T-helper 9 cell (primary cell): ENCODE data around the gene FBXO38.
"Not testable (repeated sequence)": the region's sequence is repeated elsewhere in the genome, so short reads cannot be mapped to it uniquely, and the experiment has no call there.

Experiments used
- DNase-seq: peaks from one replicate; pipeline ENCODE4 v3.0.0-alpha.2; 2020

The FBXO38 gene

DNA sequence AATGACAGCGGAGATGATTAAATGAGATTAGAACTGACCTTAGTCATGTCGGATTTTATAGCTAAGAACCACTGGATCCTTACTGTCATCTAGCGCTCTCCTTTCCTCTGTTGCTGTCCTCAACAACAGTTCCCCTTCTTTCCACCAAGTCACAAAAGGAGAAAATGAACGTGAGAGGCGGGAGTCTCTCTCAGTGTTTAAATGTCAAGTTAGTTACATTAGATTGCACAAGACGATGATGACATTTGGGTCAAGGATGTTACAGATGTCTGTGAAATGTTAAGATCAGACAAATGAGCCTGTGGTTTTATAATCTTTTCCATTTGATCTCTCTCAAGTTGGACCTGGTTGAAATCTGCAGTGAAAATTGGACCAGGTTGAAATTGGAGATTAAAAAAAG, 53.5 kb downstream of the FBXO38 start:
- no peak for DNase-seq

DNA sequence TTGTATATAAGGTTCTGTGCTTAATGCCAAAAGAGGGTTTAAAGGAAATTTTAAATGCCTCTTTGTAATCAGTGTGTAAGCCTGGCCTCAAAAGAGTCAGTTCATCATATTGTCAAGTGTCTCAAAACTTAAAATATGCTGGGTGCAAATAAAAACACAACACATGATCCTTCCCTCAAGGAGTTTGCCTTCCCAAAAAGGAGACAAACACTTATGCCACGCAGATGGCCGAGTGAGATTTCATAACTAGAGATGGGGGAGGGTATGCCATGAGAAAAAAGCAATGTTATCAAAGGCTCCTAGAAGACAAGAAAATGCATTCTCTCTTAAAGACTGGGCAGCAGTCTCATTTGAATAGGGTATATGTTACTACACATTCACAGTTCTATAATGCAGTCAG, 55.2 kb downstream of the FBXO38 start:
- DNase-seq: no peak

GRCh38 chr5:148443241-148443640, 59.5 kb downstream of the FBXO38 start:
- no peak for DNase-seq

DNA sequence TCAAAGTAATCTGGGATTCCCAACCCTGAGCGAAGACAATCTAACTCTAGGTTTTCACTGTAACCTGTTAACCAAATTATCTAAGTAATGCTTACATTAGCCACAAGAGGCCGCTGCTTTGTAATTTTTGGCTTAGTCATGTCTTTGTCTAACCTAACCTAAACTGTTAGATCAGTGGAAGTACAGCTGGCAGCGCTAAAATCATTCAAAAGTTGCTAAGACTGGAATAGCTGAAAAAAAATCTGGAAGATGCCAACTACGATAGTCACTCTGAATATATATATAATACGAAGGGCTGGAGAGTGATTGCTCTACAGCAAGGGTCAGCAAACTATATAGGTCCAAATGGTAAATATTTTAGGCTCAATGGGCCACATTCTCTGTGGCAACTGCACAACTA, 60.2 kb downstream of the FBXO38 start:
- DNase-seq: peak; percentile 12

DNA sequence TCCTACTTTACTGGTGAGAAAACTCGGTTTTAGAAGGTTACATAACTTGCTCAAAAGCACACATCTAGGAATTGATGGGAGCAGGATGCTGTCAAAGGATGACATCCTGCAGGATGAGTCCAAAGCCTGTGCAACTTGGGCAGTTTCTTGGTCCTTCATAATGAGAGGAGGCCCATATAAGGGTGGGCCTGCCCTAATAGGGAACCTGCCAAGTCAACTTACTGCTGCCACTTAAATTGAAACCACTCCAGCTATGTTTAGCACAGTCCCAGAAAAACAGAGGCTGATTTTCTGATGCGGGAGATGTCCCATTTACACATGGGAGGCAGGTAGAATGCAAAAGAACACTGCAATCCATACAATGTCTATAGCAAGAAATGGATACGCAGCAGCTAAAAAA, 61.8 kb downstream of the FBXO38 start:
- DNase-seq: no peak

DNA sequence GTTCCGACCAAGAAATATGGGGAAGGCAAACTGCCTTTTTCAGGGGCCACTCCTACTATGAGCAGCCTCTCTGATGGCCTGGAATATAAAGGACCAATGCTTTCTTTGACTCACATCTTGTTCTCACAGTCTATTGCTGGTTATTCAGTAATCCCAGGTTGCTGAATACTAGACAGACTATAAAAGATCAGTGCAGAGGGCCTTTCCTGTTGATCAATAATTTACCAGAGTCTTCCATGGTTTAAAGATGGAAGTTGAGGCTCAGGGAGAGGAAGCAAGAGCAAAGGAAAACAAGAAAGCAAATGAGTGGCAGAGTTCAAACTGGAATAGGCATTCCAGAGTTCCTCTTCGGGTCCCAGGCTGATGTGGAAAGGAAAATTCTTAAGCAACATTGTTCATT, 62.9 kb downstream of the FBXO38 start:
- no peak for DNase-seq

- DNase-seq: no peak
Observed at GRCh38 chr5:148452499-148453193, 68.9 kb downstream of the FBXO38 start.

DNA sequence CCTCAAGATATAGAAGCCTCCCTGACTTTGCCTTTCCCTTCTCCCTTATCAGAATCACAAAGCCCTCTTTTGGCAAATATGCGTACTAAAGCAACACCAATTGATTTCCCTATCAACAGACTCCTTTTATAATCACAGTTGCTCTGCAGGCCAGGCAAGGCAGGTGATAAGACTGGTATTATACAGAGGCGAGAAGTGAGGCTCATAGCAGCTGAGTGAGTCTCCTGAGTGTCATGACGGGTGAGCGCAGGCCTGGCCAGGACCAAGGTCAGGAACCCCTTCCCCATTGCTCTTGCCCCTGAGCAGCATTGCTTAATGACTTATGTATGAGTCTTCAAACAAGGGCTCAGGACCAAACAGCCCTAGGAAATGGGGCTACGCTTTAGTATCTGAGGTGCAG, 70.8 kb downstream of the FBXO38 start:
- DNase-seq: no peak

DNA sequence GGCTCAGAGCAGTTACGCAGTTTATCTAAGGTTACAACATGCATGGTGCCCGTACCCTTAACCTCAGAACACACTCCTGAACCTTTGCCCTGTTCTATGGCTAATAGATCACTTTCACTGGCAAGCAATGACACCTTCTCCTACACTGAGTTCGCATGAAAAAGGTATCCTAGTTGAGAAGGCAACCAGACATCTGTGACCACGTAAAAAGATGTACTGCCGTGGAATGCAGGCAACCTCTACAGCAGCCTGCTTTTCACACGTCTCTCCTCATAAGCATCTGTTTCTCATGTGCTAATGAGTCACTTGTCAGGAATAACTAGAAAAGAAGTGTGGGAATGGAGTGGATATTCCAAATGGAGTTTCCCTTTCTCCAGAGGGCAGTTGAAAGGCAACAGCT, 71.4 kb downstream of the FBXO38 start:
- DNase-seq: no peak

- DNase-seq: no peak
Observed at GRCh38 chr5:148457183-148457620, 73.4 kb downstream of the FBXO38 start.

DNA sequence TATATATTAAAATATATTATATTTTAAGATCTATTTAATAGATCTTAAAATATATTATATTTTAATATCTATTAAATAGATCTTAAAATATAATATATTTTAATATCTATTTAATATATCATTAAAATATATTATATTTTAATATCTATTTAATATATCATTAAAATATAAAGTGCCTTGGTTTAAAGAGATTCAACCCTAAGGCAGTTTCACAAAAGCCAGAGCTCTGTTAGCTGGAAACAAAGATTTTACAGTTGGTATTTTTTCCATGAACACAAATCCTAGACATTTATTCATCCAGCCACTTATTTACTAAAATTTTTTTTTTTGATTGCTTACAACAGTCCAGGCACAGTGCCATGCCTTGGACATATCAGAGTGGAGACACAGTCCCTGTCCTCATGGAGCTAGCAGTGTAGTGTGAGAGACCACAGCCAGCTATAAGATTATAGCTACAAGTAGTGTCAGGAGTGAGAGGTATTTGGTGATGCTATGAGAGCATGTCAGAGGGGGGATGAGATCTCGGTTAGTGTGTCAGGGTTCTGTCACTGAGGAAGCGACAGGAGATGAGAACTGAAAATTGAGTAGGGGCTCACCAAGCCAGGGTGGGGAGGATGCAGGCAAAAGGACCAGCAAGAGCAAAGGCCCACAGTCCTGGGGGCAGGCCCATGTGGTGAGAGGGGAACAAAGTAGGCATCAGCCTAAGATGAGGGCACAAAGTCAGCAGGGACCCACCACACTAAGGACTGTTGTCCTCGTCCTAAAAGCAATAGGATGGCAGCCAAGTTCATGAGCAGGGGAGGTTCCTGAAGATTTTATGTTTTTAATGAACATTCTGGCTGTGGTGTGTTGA, 74.5 kb downstream of the FBXO38 start:
- DNase-seq: no peak

DNA sequence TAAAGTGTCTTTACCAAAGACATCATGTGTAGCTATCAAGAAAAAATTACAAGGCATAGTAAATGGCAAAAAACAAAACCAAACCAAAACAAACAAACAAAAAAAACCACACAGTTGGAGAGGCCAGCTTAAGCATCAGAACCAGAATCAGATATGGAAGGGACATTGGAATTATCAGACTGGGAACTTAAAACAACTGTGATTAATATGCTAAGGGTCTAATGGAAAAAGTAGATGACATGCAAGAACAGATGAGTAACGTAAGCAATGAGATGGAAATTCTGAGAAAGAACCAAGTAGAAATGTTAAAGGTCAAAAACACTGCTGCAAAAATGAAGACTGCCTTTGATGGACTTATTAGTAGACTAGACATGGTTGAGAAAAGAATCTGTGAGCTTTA, 75.9 kb downstream of the FBXO38 start:
- DNase-seq: no peak

GRCh38 chr5:148465381-148466235, 81.8 kb downstream of the FBXO38 start:
- no peak for DNase-seq

GRCh38 chr5:148466236-148466580, 82.5 kb downstream of the FBXO38 start:
- no peak for DNase-seq

GRCh38 chr5:148467958-148468357, 84.2 kb downstream of the FBXO38 start:
- DNase-seq: no peak

DNA sequence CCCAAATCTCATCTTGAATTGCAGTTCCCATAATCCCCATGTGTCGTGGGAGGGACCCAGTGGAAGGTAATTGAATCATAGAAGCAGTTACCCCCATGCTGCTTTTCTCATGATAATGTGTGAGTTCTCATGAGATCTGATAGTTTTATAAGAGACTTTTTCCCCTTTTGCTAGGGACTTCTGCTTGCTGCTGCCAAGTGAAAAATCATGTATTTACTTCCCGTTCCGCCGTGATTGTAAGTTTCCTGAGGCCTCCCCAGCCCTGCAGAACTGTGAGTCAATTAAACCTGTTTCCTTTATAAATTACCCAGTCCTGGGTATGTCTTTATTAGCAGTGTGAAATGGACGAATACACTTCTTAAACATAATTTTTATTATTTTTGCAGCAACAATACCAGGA, 85.0 kb downstream of the FBXO38 start:
- DNase-seq: not testable (repeated sequence)

DNA sequence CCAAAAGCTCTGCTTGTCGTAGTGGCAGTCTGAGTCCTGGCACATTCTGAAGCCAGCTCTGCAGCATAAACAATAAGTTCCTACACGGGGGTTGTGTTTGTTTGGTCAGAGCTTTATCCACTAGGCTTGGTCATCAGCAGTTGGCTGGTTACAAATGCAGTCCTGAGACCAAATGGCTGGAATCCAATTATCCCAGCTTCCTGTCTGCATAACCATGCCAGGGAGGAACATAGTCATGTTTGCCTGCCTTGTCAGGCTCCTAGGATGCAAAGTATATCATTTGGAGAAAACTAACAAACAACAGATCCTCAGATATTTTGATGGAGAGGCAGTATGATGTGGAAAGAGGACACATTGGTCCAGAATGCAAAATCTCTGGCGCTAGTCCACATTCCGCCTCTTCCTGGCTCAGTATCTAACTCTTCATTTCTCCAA, 85.8 kb downstream of the FBXO38 start:
- DNase-seq: no peak

DNA sequence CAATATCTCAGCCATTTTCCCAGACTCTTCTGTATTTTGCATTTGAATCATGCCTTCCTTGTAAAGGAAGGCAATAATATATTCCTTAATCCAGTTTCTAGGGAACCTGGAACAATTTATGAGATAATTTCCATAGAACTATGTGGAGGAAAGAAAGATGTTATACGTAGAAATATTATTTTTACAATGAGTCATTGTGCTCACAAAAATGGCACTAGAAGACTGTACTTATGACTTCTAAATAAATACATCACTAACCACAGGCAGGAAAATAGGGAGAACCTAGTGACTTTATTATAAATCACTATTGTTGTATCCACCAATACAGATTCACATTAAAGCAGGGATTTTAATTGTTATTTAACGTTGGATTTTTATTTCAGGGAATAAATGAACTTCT, 87.6 kb downstream of the FBXO38 start:
- no peak for DNase-seq

DNA sequence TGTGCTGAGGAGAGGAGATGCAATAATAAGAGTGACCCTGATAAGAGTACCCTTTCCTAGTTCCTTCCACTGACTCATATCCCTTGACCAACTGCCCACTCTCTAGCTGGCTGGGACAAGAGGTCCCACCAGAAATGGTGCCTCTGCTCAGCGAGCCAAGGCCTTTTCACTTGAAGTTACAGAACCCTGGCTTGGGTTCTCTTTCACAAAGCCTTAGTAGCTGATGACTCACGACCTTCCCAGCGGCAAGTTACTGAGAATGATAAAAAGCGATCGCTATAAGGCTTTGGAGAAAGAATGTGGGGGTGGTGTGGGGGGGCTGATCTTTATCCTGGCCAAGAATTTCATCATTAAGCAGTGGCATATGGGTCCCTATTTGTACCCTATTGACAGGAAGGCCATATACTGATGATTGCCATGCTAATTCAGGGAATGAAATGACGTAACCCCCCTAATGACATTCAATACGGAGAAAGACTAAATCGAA, 90.3 kb downstream of the FBXO38 start:
- no peak for DNase-seq

- DNase-seq: no peak
Observed at GRCh38 chr5:148476302-148476701, 92.5 kb downstream of the FBXO38 start.

DNA sequence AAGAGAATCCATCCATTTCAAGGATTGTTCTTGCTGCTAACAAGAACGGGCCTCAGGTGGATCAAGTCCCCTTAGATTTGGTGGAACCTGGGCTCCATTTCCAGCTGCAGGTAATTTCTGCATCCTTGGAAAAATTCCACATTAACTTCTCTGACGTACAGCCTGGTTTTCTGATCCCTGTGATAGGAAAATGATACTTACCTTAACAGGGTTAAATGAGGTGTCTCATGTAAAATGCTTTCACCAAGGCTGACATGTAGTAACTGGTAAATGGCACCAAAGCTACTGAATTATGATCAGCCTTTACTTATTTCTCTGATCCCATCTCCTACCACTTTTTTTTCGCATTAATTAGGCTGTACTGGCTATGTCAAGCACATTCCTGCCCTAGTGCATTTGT, 93.7 kb downstream of the FBXO38 start:
- DNase-seq: no peak

DNA sequence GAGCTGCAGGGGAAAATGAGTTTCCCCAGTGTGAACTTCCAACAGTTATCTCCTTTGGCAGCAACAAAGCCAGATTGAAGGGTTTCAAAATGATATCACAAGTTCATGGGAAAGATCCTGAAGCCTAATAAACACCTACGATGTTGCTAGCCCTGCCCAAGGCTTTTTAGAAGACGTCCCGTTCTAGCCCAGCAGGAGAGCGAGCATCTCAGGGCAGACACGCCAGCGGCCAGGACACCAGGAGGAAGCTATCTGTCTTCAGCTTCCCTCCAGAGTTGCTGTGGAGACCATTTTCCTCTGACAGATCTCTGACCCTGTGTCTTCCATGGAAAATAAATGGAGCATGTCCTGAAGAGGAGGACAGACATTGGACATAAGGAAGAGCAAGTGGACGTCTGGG, 98.4 kb downstream of the FBXO38 start:
- no peak for DNase-seq
